ENCODE measurements around the gene SLC31A2.
"Not testable (repeated sequence)": the region's sequence is repeated elsewhere in the genome, so short reads cannot be mapped to it uniquely, and the experiment has no call there.

The SLC31A2 gene

GRCh38 chr9:113149561-113149960 is 1.2 kb upstream of the SLC31A2 start:
- in situ Hi-C loops (cut with HindIII; ENCODE audit: low sequenced_read_pairs): not testable (repeated sequence)

GRCh38 chr9:113151696-113152630 is 1.2 kb downstream of the SLC31A2 start:
- in situ Hi-C loops (cut with HindIII; ENCODE audit: low sequenced_read_pairs): no loop called here

- in situ Hi-C loops (cut with HindIII; ENCODE audit: low sequenced_read_pairs): no loop called here
Observed at GRCh38 chr9:113152699-113153098, 1.9 kb downstream of the SLC31A2 start.

- in situ Hi-C loops (cut with HindIII; ENCODE audit: low sequenced_read_pairs): no loop called here
Observed at GRCh38 chr9:113153599-113153998, 2.8 kb downstream of the SLC31A2 start.

- in situ Hi-C loops (cut with HindIII; ENCODE audit: low sequenced_read_pairs): no loop called here
Observed at GRCh38 chr9:113154471-113154870, 3.7 kb downstream of the SLC31A2 start.

GRCh38 chr9:113154946-113155345 is 4.1 kb downstream of the SLC31A2 start:
- in situ Hi-C loops (cut with HindIII; ENCODE audit: low sequenced_read_pairs): no loop called here

- in situ Hi-C loops (cut with HindIII; ENCODE audit: low sequenced_read_pairs): no loop called here
Observed at GRCh38 chr9:113155911-113156588, 5.2 kb downstream of the SLC31A2 start.

GRCh38 chr9:113156880-113157279 is 6.1 kb downstream of the SLC31A2 start:
- in situ Hi-C loops (cut with HindIII; ENCODE audit: low sequenced_read_pairs): no loop called here

- in situ Hi-C loops (cut with HindIII; ENCODE audit: low sequenced_read_pairs): no loop called here
Observed at GRCh38 chr9:113158446-113158845, 7.6 kb downstream of the SLC31A2 start.

GRCh38 chr9:113160571-113160970 is 9.8 kb downstream of the SLC31A2 start:
- in situ Hi-C loops (cut with HindIII; ENCODE audit: low sequenced_read_pairs): no loop called here

- in situ Hi-C loops (cut with HindIII; ENCODE audit: low sequenced_read_pairs): no loop called here
Observed at GRCh38 chr9:113163001-113163400, 12.2 kb downstream of the SLC31A2 start.

- in situ Hi-C loops (cut with HindIII; ENCODE audit: low sequenced_read_pairs): no loop called here
Observed at GRCh38 chr9:113164536-113165300, 13.9 kb downstream of the SLC31A2 start.

- in situ Hi-C loops (cut with HindIII; ENCODE audit: low sequenced_read_pairs): no loop called here
Observed at GRCh38 chr9:113166039-113166438, 15.2 kb downstream of the SLC31A2 start.

GRCh38 chr9:113168809-113169208 is 18.0 kb downstream of the SLC31A2 start:
- in situ Hi-C loops (cut with HindIII; ENCODE audit: low sequenced_read_pairs): no loop called here

- in situ Hi-C loops (cut with HindIII; ENCODE audit: low sequenced_read_pairs): no loop called here
Observed at GRCh38 chr9:113173341-113173740, 22.5 kb downstream of the SLC31A2 start.

- in situ Hi-C loops (cut with HindIII; ENCODE audit: low sequenced_read_pairs): no loop called here
Observed at GRCh38 chr9:113176803-113177202, 26.0 kb downstream of the SLC31A2 start.

- in situ Hi-C loops (cut with HindIII; ENCODE audit: low sequenced_read_pairs): no loop called here
Observed at GRCh38 chr9:113177251-113177650, 26.4 kb downstream of the SLC31A2 start.

GRCh38 chr9:113178087-113178486 is 27.3 kb downstream of the SLC31A2 start:
- in situ Hi-C loops (cut with HindIII; ENCODE audit: low sequenced_read_pairs): no loop called here

- in situ Hi-C loops (cut with HindIII; ENCODE audit: low sequenced_read_pairs): no loop called here
Observed at GRCh38 chr9:113179839-113180238, 29.0 kb downstream of the SLC31A2 start.

- in situ Hi-C loops (cut with HindIII; ENCODE audit: low sequenced_read_pairs): no loop called here
Observed at GRCh38 chr9:113181165-113181564, 30.4 kb downstream of the SLC31A2 start.

GRCh38 chr9:113183956-113184488 is 33.2 kb downstream of the SLC31A2 start:
- in situ Hi-C loops (cut with HindIII; ENCODE audit: low sequenced_read_pairs): no loop called here

Measured in DLD1 (cell line).